Suprapubic skin (tissue), 4 donors: Measurements from ENCODE around the gene PYGL. TPM values are rescaled to one million over a fixed set of nuclear protein-coding genes. Genes with fewer than 3 reads are reported as not detected.

Source experiments
- DNase-seq, 2 donors: peaks; one replicate each; pipeline ENCODE4 v3.0.0-alpha.2; 2019; ENCODE audit warnings: low spot score in 2 of 2
- H3K27ac ChIP-seq: fragments of 200-600 bp; sonication (generic); one replicate; pipeline ENCODE4 v1.5.1; 2019
- H3K27me3 ChIP-seq: fragments of 200-600 bp; sonication (generic); one replicate; pipeline ENCODE4 v1.5.1; 2019
- H3K36me3 ChIP-seq: fragments of 200-600 bp; sonication (generic); one replicate; pipeline ENCODE4 v1.5.1; 2019
- H3K4me1 ChIP-seq: fragments of 200-600 bp; sonication (generic); one replicate; pipeline ENCODE4 v1.5.1; 2019
- H3K4me3 ChIP-seq: fragments of 200-600 bp; sonication (generic); one replicate; pipeline ENCODE4 v1.5.1; 2019; ENCODE audit warnings: mild to moderate bottlenecking
- H3K9me3 ChIP-seq: fragments of 200-600 bp; sonication (generic); one replicate; pipeline ENCODE4 v1.5.1; 2019
- CTCF ChIP-seq, 2 donors: fragments of 200-600 bp in 1 of 2; fragments of 450-650 bp in 1 of 2; sonication (generic) in 1 of 2; IDR thresholded peaks; one replicate each; pipeline ENCODE4 v1.5.1; 2016 to 2019; ENCODE audit warnings: antibody characterized with exemption in 2 of 2, mild to moderate bottlenecking in 1 of 2, moderate library complexity in 1 of 2
- EP300 ChIP-seq: sonication (generic); formaldehyde crosslinking; IDR thresholded peaks from one replicate; pipeline ENCODE4 v1.6.1; 2017; ENCODE audit warnings: antibody characterized with exemption
- POLR2A ChIP-seq, 2 donors: fragments of 450-650 bp; IDR thresholded peaks; one replicate each; pipeline ENCODE4 v1.6.1; 2017; ENCODE audit warnings: antibody characterized with exemption in 2 of 2, mild to moderate bottlenecking in 2 of 2, moderate library complexity in 2 of 2
- POLR2AphosphoS5 ChIP-seq, 3 donors: sonication (generic); formaldehyde crosslinking; IDR thresholded peaks; one replicate each; pipeline ENCODE4 v1.6.1; 2017; ENCODE audit warnings: antibody characterized with exemption in 3 of 3
- WGBS: methylation state at CpG from one replicate; pipeline ENCODE4 v1.1.5; 2018; 5-methylcytosine and 5-hydroxymethylcytosine counted together
- total RNA-seq, 4 donors: library from RNA; depleted of rRNA; stranded (reverse); fragments of >200 nt; gene quantifications; one replicate each; pipeline ENCODE4 v1.1.0, GENCODE V29; 2016

PYGL gene
- 10 to 100 TPM; 43.3 to 73.4 (median 48.4) TPM for total RNA-seq

- WGBS: 0% methylated on average over 11 of the region's 74 CpGs
Observed at GRCh38 chr14:50943943-50944646, at the start of gene PYGL. PYGL (minus strand) TSS chr14:50944483; CDS start chr14:50944403, 80 bp downstream.

GRCh38 chr14:50985859-50986331 lies 41.6 kb upstream of the PYGL start:
- Histone ChIP-seq H3K4me3 (no peak overlapping the region), H3K9me3 (no peaks in the 10 kb centered on the region), H3K27ac (no peak overlapping the region), H3K36me3 (no peaks in the 10 kb centered on the region), H3K27me3 (no peaks in the 10 kb centered on the region), H3K4me1 (no peaks in the 10 kb centered on the region)
- DNase-seq: no peak
- 48% methylated on average over 12 of the region's 12 CpGs for WGBS
- TF ChIP-seq POLR2AphosphoS5 (IDR thresholded peaks at IDR 0.05) (no peak), EP300 (no peak), CTCF (IDR thresholded peaks at IDR 0.05) (no peak), POLR2A (IDR thresholded peaks at IDR 0.05) (no peak)

More at GRCh38 chr14:50943943-50944646, at the start of gene PYGL:
- DNase-seq: peak; percentile 83 to 89
- H3K27me3 ChIP-seq: no peaks in the 10 kb centered on the region
- TF ChIP-seq POLR2A (IDR thresholded peaks at IDR 0.05) (peak in 1 of 2 donors; percentile 62), POLR2AphosphoS5 (IDR thresholded peaks at IDR 0.05) (no peak)
- no peaks in the 10 kb centered on the region for H3K9me3 ChIP-seq
- H3K36me3 ChIP-seq: no peaks in the 10 kb centered on the region
- H3K27ac ChIP-seq: peak within 1 kb of the TSS; percentile 77
- H3K4me3 ChIP-seq: peak within 1 kb of the TSS; percentile 66
- peaks cover 19% of the 10 kb centered on the region for H3K4me1 ChIP-seq

DNA sequence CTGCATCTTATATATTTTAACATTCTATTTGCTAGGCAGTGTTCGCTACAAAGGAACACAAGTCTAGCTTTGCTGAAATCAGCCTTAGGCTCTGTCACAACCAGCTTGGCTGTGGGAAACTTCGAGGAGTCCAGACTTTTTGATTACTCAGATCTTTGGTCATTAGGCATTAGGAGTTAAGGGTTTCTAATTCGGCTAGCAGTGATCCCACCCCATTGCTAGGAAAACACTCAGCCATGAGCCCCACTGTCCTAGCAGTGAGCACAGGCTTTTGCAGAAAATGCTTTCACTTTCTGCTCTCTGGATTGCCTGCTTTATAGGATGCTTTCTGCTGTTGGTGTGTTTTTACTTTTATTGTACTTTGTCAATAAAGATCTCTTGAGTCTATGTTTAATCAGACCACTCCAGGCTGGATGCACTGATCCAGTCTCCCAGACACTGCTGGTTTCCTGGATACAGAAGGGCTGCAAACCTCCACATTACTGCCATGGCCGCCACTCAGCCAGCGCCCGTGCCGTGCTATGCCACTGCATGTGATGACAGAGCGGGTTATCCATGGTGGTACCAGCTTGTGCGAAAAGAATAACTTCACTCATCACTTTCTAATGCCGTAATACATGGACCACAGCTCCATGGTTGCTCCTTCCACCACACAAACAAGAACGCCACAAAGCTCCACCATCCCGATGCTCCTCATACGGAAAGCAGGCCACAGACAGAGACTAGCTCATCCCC lies 41.0 kb upstream of the PYGL start:
- Histone ChIP-seq H3K27ac (no peak overlapping the region), H3K9me3 (no peaks in the 10 kb centered on the region), H3K4me1 (no peaks in the 10 kb centered on the region), H3K4me3 (no peak overlapping the region), H3K27me3 (no peaks in the 10 kb centered on the region), H3K36me3 (no peaks in the 10 kb centered on the region)
- no peak for DNase-seq
- no peak for TF ChIP-seq POLR2AphosphoS5 (IDR thresholded peaks at IDR 0.05)
- no peak for TF ChIP-seq POLR2A (IDR thresholded peaks at IDR 0.05)
- no peak for TF ChIP-seq EP300
- TF ChIP-seq CTCF (IDR thresholded peaks at IDR 0.05): no peak
- WGBS: 88% methylated on average over 13 of the region's 13 CpGs

DNA sequence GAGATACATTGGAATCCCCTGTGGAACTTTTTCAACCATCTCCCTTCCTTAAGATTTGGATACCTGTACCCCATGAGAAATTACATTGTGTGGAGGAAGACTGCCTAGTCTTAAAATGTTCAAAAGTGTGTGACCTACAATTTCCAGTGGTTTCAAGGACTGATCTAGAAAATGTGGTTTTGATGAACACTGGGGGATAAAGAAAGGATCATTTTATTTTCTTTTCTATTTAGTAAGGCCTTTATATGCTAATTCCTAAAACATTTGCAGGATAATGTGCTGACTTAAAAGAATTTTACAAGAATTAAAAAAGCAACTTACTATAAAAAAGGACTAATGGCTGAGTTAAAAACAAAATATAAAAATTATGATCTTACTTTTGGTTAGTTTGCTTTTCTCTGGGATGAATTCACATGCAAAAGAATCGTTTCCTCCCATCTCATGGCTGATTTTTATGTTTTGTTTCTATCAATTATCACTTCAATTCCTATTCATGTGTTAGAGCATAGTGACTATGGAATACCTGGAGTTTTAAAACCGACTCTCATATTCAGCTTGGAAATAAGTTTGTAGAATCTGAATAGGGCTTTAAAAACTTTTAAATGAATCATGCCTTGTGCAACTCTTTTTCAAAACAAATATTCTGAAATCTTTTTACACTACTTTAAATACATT lies 39.9 kb upstream of the PYGL start:
- no peak for TF ChIP-seq EP300
- TF ChIP-seq POLR2AphosphoS5 (IDR thresholded peaks at IDR 0.05): no peak
- TF ChIP-seq POLR2A (IDR thresholded peaks at IDR 0.05): no peak
- no peak for TF ChIP-seq CTCF (IDR thresholded peaks at IDR 0.05)
- DNase-seq: no peak
- H3K4me3 ChIP-seq: no peak overlapping the region
- no peaks in the 10 kb centered on the region for H3K9me3 ChIP-seq
- WGBS: 80% methylated on average over 2 of the region's 2 CpGs
- no peaks in the 10 kb centered on the region for H3K27me3 ChIP-seq
- no peaks in the 10 kb centered on the region for H3K36me3 ChIP-seq
- no peaks in the 10 kb centered on the region for H3K4me1 ChIP-seq
- H3K27ac ChIP-seq: no peak overlapping the region

- H3K36me3 ChIP-seq: no peaks in the 10 kb centered on the region
- 79% methylated on average over 5 of the region's 5 CpGs for WGBS
- DNase-seq: no peak
- H3K4me1 ChIP-seq: no peaks in the 10 kb centered on the region
- no peaks in the 10 kb centered on the region for H3K27me3 ChIP-seq
- no peaks in the 10 kb centered on the region for H3K9me3 ChIP-seq
- no peak for TF ChIP-seq EP300
- TF ChIP-seq POLR2A (IDR thresholded peaks at IDR 0.05): no peak
- TF ChIP-seq CTCF (IDR thresholded peaks at IDR 0.05): no peak
- TF ChIP-seq POLR2AphosphoS5 (IDR thresholded peaks at IDR 0.05): no peak
- no peak overlapping the region for H3K27ac ChIP-seq
- H3K4me3 ChIP-seq: no peak overlapping the region
Observed at GRCh38 chr14:50979941-50980850, 35.9 kb upstream of the PYGL start.
